NT2/D1 (cell line): Measurements from ENCODE around the gene GAS2L3.

Experiments used
- SUZ12 ChIP-seq: IDR thresholded peaks from 2 replicates; pipeline ENCODE4 v1.6.1; 2011; ENCODE audit not compliant: insufficient read length, insufficient read depth; ENCODE audit errors: extremely low read depth
- YY1 ChIP-seq: IDR thresholded peaks from 2 replicates; pipeline ENCODE4 v1.6.1; 2011; ENCODE audit not compliant: insufficient read length, insufficient read depth
- ZNF274 ChIP-seq: IDR thresholded peaks from 2 replicates; pipeline ENCODE4 v1.6.1; 2011; ENCODE audit warnings: mild to moderate bottlenecking, low read depth, low read length

GRCh38 chr12:100651694-100652093 is 78.2 kb downstream of the GAS2L3 start:
- TF ChIP-seq YY1 (no peak), ZNF274 (no peak), SUZ12 (no peak)
